ENCODE results near the gene OTOL1. TPM values are rescaled to one million over a fixed set of nuclear protein-coding genes. Genes with fewer than 3 reads are reported as not detected.
"Not testable (repeated sequence)": the region's sequence is repeated elsewhere in the genome, so short reads cannot be mapped to it uniquely, and the experiment has no call there.

OTOL1 gene
- total RNA-seq (ENCODE audit: insufficient read depth, low replicate concordance) = not detected

DNA sequence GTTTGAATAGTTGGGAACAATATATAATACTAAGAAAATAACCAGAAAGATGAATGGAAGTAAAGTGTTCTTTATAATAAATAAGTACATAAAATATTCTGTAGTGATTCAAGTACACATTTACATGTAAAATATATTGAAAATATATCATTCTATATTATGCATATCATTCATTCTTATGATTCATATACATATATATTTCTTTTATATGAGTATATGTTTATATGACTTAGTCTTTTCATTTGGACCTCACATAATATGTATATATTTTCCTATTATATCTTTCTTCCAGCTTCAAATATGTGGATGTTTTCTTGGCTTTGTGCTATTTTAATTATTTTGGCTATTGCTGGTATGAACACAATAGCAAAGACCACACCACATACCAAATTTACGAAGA is at the start of gene OTOL1:
Gene OTOL1, plus strand, starts transcription at position 301 of the 400 bp plus-strand sequence. Its CDS starts 0 bp downstream, at position 301.
- no peak for DNase-seq (ENCODE audit: low spot score)

DNA sequence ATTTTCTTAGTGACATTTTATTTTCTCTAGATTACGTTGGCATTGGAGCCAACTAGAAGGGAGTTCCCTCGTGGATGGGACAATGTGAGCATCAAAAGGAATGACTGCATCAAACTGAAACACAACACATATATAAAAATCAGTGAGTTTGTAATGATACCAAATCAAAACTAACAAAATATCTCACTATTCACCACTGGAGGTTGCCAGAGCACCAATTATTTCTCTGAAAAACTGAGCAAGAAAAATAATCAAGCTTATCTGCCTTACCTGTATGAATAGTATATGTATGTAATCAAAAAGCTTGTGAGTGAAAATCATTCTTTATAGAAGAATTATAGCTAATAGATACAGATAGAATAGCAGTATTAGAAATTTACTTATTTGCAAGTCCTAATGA is 46.8 kb upstream of the OTOL1 start:
- DNase-seq (ENCODE audit: low spot score) = no peak

GRCh38 chr3:161452179-161452578 is 44.4 kb upstream of the OTOL1 start:
- no peak for DNase-seq (ENCODE audit: low spot score)

GRCh38 chr3:161454615-161455014 is 42.0 kb upstream of the OTOL1 start:
- peak; percentile 13 for DNase-seq (ENCODE audit: low spot score)

DNA sequence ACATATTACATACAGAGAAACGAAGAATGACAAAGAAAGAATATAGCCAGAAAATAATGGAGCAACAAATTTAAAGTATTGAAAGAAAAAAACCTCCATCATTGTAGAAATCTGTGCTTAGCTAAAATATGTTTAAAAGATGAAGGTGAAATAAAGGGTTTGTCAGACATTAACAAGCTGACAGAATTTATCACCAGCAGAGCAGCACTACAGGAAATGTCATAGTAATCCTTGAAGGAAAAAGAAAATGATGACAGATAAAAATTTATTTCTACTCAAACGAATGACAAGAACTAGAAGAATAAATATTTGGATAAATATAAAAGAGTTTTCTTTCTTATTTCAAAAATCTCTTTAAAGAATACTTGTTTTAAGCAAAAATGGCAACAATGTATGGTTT is 40.6 kb upstream of the OTOL1 start:
- no peak for DNase-seq (ENCODE audit: low spot score)

DNA sequence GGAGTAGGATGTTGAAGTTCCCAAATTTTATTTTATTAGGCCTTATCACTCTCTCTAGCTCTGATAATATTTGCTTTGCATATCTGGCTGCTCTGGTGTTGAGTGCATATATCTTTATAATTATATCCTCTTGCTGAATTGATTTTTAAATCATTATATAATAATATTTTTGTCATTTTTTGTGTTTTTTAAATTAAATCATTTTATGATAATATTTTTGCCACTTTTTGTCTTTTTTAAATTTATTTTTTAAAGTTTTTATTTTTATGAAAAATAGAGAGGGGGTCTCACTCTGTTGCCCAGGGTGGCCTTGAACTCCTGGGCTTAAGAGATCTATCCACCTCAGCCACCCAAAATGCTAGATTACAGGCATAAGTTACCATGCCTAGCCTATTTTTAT is 34.5 kb upstream of the OTOL1 start:
- DNase-seq (ENCODE audit: low spot score) = no peak

DNA sequence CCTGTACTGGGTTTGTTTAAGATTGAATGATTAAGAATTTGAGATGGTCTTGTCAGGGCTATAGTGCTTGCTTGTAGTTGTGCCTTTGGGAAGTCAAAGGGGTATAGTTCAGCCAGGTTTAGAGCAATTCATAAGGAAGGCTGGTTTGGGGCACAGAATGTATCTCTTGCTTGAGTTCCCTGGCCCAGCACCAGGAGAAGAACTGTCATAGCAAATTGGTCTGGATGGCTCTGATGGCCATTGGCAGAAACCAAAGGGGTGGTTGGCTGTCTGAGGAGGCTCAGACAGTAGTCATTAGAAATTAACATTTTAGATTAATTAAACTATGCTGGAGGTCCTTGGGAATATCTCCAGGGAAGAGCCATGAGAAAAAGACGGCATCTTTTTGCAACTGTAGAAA is 25.4 kb upstream of the OTOL1 start:
- DNase-seq (ENCODE audit: low spot score) = no peak

GRCh38 chr3:161474139-161474538 is 22.5 kb upstream of the OTOL1 start:
- DNase-seq (ENCODE audit: low spot score) = no peak

DNA sequence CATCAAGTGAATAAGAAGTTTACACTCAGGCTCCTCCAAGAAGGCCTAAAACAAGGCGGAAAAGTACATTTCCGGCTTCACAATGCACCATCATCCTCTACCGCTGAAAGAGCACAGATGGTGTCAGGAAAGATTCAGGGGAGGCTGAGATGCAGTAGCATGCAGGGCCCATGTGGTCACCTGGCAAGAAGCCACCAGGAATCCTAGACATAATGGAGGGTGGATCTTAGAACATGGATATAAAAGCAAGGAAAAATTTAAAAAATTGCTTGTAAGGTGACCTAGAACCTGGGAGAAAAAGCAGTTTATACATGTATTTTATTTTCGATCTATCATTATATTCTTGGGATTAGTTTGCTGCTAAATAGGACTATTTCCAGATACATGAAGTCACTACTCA is 21.9 kb upstream of the OTOL1 start:
- no peak for DNase-seq (ENCODE audit: low spot score)

- DNase-seq (ENCODE audit: low spot score) = no peak
Measured at GRCh38 chr3:161475206-161475605, 21.4 kb upstream of the OTOL1 start.

DNA sequence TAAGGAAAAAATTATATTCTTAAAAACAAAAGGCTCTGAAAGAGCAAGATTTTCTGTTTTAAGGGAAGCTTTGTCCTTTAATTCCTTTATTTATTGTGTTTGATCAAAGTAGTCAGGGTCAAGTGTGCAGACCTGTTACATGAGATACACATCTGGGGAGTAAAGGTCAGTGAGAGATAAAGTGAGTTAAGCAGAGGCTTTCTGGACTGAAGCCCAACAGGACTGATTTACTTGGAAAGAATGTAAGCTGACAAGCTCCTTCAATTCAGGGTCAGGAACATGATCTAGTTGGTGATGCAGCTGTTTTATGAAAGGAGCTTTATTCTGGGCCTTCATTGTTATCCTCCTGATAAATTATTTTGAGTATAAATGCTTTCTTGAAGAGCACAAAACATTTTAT is 20.7 kb upstream of the OTOL1 start:
- DNase-seq (ENCODE audit: low spot score) = peak; percentile 26

DNA sequence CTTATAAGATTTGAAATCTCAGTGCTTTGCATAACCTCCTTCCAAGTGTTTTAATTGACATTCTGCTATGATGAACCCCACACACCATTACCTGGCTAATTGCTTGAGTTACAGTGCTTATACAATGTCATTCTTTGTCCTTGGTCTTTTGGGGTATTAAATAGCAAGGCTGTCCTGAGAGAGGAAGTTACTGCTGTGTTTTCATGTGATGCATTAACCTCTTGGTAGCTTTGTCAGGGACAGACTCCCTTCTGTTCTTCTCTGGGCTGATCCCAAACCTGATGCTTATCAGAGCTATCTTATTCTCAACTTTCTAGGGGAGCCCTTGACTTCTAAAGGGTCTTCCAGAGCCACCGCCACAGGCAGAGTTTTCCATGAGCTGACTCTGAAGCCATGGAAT is 12.4 kb upstream of the OTOL1 start:
- no peak for DNase-seq (ENCODE audit: low spot score)

DNA sequence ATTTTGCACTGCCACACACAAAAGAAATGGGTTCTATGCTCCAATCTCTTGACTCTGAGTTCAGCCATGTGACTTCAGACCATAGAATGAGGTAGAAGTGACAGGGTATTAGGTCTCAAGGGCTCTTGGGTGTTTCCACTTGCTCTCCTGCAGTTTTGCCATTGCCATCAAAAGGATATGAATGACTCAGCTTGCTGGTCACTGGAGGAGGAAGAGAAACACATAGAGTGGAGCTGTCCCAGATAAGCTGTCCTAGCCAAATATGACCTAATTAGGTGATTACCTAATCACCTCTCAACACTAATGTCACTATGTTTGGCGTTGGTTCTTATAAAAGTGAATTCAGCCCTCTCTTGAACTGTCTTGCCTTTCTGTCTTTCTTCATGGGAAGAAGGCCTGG is 8.3 kb upstream of the OTOL1 start:
- not testable (repeated sequence) for DNase-seq (ENCODE audit: low spot score)

- no peak for DNase-seq (ENCODE audit: low spot score)
Measured at GRCh38 chr3:161489395-161489794, 7.2 kb upstream of the OTOL1 start.

GRCh38 chr3:161490845-161491244 is 5.8 kb upstream of the OTOL1 start:
- DNase-seq (ENCODE audit: low spot score) = not testable (repeated sequence)

DNA sequence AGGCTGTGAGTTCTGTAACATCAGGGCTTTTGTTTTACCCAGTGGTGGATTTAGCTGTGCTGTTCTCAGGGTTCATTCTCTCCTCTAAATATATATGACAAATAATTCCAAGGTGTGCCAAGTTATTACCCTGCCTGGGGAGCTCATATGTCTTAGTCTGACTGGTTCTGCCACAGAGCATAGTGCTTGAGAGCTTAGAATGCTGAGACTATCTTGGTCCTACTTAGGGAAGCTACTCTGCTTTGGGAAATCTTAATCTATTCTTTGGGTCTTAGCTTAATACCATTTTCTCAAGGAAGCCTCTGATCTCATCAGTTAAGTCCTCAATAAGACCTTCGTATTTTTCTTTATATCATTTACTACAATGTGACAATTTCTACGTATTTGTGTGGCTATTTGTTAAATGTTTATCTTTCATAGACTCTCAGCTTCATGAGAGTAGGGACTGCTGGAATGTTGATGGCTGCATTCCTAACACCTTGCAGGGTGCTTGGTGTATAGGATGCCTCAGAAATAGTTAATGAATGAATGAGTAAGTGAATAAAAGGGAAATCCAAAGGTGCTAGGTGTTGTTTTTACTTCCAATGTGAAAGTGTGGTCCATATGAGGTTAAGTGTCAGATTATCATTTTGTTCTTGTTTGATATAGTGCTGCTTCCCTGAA is 1.8 kb downstream of the OTOL1 start:
- no peak for DNase-seq (ENCODE audit: low spot score)

- peak; percentile 18 for DNase-seq (ENCODE audit: low spot score)
Measured at GRCh38 chr3:161500068-161500796, 3.6 kb downstream of the OTOL1 start.

- no peak for DNase-seq (ENCODE audit: low spot score)
Measured at GRCh38 chr3:161503271-161503670, 6.7 kb downstream of the OTOL1 start.

GRCh38 chr3:161508852-161509477 is 12.4 kb downstream of the OTOL1 start:
- DNase-seq (ENCODE audit: low spot score) = no peak

GRCh38 chr3:161510510-161511260 is 14.1 kb downstream of the OTOL1 start:
- DNase-seq (ENCODE audit: low spot score) = no peak

GRCh38 chr3:161523916-161524315 is 27.3 kb downstream of the OTOL1 start:
- no peak for DNase-seq (ENCODE audit: low spot score)

GRCh38 chr3:161531930-161532329 is 35.3 kb downstream of the OTOL1 start:
- DNase-seq (ENCODE audit: low spot score) = no peak

All from umbilical cord (tissue), 2 donors.